Activated CD4-positive, alpha-beta T cell treated with anti-CD3 and anti-CD28 coated beads, Interleukin-2, amount 50 U/mL, for 16 hours (primary cell): ENCODE measurements around the gene CNTN5.
"Not testable (repeated sequence)": the region's sequence is repeated elsewhere in the genome, so short reads cannot be mapped to it uniquely, and the experiment has no call there.

Experiments used
- DNase-seq: peaks from one replicate; pipeline ENCODE4 v3.0.0-alpha.2; 2020

CNTN5 gene

DNA sequence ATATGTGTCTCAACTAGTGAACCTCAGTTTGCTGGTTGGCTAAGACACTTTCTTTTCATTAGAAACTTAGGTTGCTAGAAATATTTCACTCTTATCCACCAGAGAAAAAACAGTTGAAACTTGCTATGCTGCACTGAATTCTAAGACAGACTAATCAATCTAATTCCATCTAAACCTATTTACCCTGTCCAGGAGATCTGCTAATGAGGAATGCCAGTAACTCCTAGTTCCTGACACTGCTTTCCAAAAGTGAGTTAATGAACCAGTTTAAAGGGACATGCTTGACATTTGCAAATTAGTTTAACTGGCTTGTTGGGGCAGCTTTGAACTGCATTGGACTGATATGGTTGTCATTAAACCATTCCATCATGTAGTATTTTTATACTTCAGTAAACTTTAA, 258.5 kb downstream of the CNTN5 start:
- no peak for DNase-seq

- DNase-seq, result no peak
These were observed 260.6 kb downstream of the CNTN5 start for GRCh38 chr11:99281331-99281730.

- DNase-seq, result not testable (repeated sequence)
These were observed 277.2 kb downstream of the CNTN5 start for GRCh38 chr11:99297925-99298324.

GRCh38 chr11:99307510-99308088, 286.9 kb downstream of the CNTN5 start:
- no peak for DNase-seq

GRCh38 chr11:99311870-99312269, 291.1 kb downstream of the CNTN5 start:
- no peak for DNase-seq

- no peak for DNase-seq
These were observed 296.2 kb downstream of the CNTN5 start for GRCh38 chr11:99316776-99317520.

GRCh38 chr11:99320769-99321290, 300.1 kb downstream of the CNTN5 start:
- DNase-seq, result no peak

DNA sequence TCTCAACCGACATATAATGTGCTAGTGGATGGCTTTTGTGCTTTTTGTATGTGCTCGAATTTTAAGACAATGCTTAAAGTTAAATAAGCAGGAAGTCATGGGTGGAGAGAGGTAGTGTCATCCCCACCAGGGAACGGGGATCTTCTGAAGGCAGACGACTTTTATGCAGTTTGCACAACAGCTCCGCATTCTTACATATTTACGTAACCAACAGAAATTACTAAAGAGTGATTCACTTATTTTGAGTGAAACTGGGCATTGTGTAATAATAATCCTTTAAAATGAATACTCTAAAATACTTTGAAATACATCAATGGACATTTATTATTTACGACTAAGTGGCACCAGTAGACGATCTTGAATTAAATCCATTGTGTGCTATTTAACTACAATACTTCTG, 305.1 kb downstream of the CNTN5 start:
- DNase-seq, result no peak

- DNase-seq, result no peak
These were observed 306.3 kb downstream of the CNTN5 start for GRCh38 chr11:99327066-99327465.

DNA sequence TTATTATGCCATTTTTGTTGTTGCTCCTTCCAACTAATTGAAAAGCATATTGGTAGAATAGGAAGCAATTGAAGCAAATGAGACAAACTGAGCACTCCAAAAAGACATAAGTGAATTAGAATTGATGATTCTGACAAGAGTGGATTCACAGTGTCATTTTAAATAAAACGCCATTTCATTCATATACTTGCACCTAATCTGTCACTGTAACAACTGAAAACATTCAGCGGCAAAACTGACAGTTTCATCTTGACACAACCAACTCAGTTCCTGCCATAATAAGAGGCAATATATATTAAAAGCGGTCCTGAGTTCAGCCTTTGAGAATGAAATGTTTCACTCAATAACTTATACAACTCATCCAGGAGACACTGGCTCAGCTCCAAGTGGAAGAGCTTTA, 306.8 kb downstream of the CNTN5 start:
- no peak for DNase-seq

GRCh38 chr11:99333621-99334020, 312.9 kb downstream of the CNTN5 start:
- DNase-seq, result no peak

DNA sequence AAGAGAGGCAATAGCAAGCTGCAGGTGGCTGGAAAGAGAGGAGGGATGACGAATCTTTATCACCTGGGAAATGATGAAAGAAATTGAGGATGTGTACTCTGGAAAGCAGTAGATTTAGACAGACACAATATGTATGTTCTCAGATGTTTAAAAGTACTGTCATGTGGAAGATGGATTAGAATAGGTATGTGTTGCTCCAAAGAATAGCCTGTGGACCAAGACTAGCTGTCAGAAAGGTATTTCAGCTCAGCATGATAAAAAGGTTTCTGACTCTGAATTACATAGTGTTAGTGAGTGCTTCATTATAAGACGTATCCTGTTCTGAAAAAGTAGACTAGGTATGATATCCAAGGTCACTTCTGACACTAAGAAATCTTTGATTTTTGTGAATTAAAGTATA, 322.4 kb downstream of the CNTN5 start:
- no peak for DNase-seq

GRCh38 chr11:99349151-99349673, 328.5 kb downstream of the CNTN5 start:
- DNase-seq, result no peak

- no peak for DNase-seq
These were observed 330.9 kb downstream of the CNTN5 start for GRCh38 chr11:99351624-99352023.

- no peak for DNase-seq
These were observed 331.9 kb downstream of the CNTN5 start for GRCh38 chr11:99352642-99353041.

GRCh38 chr11:99366546-99366945, 345.8 kb downstream of the CNTN5 start:
- DNase-seq, result no peak

DNA sequence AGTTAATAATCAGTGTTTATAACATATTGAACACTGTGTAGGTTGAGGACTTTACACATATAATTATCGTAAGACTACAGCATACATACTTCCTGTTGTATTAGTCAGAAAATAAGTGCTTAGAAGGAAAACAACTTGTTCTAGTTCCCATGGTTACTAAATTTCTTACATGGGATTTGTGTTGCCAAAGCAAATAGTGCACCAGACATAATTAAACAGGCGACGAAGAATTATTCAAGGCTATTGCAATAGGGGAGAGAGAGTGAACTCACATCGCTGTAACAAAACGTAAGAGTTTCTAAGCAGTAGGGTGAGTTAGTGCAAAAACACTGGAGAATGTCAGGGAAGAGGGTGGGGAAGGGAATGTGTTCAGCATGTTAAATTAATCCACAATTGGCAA, 347.8 kb downstream of the CNTN5 start:
- DNase-seq, result no peak

GRCh38 chr11:99370549-99371216, 349.9 kb downstream of the CNTN5 start:
- no peak for DNase-seq

- no peak for DNase-seq
These were observed 350.5 kb downstream of the CNTN5 start for GRCh38 chr11:99371257-99371656.

DNA sequence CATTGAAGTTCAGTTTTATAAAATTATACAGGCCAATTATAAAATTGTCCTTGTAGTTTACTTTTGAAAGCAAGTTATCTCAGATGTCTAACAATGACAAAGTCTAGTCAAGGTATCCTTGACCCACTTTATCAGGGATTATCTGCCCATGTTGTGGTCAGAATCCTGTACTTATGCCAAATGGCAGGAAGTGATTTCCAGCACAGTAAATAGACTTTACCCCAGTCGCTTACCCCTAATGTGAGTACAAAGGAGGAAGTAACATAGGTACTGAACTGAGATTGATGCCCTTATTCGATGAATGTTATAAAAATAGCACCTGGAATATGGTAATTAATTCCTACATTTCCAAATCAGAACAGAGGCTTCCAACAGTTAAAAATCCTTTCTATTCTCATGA, 355.7 kb downstream of the CNTN5 start:
- DNase-seq, result no peak

- no peak for DNase-seq
These were observed 363.0 kb downstream of the CNTN5 start for GRCh38 chr11:99383648-99384245.

DNA sequence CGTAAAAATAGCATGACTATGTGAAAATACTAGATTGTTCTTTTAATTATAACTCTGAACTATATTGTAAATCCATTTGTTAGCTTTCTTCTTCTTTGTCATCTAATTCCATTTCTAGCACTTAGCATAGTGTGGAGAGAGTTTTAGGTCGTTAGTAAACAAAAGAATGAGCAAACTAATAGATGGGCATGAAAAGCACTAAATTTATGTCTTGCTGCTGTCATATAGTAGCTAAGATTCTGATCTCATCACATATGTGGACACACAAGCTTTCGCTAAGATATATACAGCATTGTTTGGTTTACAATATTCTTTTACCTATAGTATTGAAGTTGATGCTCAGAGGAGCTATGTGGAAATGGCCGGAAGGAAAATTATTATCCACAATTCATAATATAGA, 370.5 kb downstream of the CNTN5 start:
- no peak for DNase-seq

DNA sequence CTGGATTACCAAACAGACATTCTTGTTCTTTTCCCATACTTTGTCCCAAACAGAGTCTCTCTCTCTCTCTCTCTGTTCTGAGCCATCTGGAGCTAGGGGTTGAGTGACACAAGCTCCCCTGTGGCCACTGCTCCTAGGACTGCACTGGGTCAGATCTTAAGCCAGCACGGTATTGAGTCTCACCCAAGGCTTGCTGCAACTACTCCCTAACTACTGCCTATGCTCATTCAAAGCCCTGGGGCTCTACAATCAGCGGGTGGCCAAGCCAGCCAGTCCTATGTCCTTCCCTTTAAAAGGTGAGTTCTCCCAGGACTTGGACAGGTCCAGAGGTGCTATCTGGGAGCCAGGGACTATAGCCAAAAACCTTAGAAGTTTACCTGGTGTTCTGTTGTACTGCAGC, 385.6 kb downstream of the CNTN5 start:
- DNase-seq, result no peak
